Endothelial cell of hepatic sinusoid (primary cell): Measurements from ENCODE around the gene ZFP36L1.

ENCODE experiments used
- in situ Hi-C: cut with HindIII; loops from 2 replicates; pipeline ENCODE4 v1.10.0; 2017; ENCODE audit warnings: low sequenced_read_pairs

The ZFP36L1 gene

DNA sequence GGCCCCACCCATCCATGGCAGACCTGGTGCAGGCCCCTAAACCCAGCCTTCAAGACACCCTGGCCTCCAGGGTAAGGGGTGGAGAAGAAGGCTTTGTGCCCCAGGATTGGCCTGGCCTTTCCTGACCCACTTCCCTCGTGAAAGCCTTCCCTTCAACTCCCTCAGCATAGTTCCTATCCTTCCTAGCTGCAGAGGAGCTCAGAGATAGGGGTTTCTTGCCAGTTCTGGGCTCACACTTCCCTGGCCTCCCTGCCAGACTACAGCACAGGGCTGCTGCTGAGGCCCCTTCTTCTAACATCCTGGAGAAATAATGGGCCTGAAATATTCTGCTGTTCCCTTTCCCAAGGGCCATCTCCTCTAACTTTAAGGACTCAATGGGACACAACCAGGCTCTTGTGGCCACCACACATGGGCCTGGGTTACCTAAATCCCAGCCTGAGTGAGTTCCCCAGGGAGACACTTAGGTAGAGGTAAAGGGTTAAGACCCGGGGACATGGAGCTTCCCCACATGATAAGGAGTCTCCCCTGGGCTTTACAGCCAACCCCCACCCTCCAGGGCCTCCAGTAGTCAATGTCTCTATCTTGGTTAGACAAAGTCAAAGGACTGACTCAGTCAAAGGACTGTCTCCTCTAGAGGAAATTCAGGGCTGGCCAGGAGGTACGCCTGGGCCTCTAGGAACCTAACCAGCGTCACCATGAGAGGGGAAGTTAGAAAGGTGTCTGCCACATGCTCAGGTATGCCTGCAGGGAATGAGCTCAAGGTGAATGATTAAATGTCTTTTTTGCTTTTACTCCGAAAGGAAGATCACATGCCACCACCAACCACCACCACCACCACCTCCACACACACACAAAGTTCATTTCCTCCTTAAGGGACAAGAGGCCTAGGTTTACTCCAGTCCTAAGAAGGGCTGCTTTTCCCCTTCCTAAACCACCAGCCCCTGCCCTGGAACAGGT is 7.1 kb downstream of the ZFP36L1 start:
- in situ Hi-C loops: no loop called here

DNA sequence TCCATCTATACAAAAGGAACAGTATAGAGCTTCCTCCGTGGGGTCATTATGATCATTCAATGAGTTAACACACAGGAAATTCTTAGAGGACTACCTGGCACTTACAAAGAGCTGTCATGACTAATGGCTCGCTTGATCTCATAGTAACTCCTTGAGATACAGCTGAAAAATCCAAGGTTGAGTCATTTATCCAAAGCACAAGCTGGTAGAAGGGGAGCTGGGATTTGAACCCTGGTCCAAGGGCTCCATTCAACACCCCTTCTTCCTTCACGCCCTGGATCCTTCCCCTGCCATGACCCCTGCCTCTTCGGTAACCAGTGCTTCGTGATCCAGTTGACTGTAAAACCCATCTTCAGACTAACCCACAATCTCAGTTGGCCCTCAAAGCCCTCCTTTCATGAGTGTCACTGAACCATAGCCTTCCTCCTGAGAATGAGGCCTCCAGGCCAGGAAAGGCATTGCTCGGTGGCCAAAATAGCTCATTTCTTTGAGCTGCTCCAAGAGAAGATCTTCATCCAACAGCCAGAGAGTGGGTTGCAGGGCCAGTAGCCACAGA is 7.8 kb downstream of the ZFP36L1 start:
- in situ Hi-C loops: no loop called here

DNA sequence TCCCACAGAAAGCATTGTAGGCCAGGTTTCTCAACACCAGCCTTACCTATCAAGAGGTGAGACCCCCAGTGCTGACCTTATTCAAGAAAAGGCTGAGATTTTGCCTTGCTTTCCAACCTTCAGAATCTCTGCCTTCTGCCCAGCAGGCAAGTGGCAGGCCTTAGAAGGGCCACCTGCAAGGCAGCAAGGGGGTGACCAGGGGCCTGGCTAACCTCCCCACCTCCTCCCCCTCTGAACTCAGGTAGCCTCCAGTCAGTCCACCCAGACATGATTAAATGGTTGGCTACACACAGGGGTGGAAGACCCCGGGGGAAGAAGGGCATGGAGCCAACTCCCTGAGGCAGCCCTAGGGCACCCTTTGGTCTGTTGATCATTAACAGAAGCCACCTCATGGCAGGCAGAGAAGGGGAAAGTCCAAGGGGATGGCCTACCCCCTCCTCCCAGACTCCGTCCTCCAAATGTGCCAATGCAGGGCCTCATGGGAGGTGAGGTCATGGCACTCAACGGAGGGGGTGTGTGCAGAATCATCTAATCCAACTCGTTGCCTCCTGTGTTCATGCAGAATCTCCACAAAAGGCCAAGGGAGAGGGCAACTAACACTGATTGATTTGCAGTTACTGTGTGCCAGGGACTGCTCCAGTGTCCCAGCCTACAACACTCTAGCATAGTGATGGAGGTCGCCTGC is 8.5 kb downstream of the ZFP36L1 start:
- in situ Hi-C loops: no loop called here

DNA sequence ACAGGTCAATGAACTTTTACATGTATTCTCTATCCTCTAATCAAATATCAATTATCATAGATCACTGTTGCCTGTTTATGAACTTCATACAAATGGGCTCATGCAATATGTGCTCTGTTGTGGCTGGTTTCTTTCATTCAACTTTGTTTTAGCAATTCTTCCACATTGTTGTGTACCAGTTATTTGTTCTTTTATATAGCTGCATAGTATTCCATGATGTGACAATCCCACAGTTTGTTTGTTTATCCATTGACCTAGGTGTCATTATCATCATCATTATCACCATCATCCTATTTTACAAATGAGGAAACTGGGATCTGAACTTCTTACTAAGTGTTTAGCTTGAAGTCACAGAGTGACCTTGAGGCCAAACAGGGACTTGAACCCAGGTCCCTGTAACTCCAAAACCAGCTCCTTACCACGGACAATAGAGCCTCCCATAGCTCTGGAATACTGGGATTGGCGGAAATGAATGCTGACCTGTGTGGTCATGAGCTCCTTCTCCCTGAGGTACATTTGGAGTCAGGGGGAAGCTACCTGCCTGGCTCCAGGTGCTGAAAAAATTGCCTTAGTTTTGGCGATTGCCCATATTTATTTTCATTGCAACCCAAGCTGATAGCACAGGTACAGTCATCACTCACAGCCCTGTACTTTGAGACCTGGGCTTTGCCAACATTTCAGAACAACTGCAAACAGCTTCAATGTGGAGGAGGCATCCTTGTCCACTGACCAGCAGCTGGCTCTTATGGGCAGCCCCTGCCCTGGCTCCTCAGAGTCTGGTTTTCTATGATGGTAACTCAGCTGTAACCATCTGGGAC is 9.2 kb downstream of the ZFP36L1 start:
- in situ Hi-C loops: no loop called here

DNA sequence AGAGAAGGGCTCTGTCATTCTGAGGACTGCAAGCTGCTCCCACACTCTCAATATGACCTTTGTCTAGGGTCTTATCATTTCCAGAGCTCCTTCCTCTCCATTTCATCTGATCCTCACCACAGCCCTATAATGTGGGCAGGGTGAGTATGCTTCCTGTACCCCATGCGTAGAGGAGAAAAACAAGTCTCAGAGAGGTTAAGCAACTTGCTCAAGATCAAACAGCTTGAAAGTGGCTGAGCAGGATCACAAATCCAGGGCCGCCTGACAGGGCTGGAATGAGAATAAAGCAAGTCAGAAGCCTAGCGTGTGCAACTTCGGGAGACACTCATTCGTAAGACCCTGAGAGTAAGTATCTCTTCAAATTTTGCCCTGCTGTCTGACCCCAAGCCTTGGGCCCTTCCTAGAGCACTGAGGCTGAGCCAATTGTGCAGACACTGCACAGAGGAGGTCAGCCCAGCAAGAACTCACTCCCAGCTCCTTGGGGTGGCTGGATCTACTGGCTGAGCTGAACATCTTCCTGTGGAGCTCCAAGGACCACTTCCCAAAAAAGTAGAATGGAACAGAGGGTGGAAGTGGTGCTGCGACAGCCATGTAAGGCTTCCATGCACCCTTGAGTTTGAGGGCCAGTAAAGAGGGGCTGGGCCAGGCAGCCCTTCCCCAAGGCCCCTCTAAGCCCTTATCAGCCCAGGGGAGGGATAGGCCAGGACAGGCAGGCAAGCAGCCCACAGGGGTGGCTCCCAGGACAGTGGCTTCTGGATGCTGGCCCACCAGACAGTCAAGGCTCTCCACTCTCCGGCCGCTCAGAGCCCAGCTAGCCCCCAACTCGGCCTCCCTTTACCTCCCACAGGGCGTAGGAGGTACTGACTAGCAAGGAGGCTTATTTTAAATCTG is 10.5 kb downstream of the ZFP36L1 start:
- in situ Hi-C loops: no loop called here

DNA sequence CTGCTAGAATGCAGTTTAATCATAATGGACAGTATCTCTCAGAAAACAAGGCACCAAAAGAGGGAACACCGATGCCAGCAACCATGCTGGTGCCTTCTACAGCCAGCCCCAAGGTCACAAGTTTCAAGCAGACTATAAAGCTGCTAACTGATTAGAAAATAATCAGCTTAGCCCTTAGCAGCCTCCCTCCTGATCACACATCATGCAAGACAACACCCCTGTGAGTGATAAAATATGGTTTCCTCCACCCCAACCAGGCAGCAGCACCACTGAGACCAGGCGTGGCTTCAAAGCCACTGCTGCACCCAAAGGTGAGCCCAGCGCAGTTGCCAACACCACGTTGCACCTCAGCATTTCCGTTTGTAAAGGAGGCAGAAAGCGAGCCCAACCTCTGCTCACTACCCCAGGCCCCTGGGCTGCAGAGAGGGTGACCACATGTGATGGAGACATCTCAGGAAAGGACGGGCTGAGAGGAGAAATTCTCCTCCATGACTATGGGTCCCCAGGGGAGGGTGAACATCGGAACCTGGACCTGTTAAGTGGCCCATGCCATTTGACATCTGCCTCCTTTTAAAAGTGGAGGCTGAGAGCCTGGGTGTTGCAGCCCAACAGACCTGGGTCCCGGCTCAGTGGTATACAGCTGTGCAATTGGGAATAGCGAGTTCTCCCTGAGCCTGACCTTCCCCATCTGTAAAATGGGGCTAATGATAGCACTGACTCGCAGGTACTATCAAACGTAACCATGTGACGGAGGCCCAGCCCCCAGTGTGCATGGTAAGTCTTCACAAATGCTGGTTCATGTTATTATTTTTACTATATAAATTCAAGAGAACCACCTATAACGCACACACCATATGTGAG is 11.5 kb downstream of the ZFP36L1 start:
- in situ Hi-C loops: no loop called here

DNA sequence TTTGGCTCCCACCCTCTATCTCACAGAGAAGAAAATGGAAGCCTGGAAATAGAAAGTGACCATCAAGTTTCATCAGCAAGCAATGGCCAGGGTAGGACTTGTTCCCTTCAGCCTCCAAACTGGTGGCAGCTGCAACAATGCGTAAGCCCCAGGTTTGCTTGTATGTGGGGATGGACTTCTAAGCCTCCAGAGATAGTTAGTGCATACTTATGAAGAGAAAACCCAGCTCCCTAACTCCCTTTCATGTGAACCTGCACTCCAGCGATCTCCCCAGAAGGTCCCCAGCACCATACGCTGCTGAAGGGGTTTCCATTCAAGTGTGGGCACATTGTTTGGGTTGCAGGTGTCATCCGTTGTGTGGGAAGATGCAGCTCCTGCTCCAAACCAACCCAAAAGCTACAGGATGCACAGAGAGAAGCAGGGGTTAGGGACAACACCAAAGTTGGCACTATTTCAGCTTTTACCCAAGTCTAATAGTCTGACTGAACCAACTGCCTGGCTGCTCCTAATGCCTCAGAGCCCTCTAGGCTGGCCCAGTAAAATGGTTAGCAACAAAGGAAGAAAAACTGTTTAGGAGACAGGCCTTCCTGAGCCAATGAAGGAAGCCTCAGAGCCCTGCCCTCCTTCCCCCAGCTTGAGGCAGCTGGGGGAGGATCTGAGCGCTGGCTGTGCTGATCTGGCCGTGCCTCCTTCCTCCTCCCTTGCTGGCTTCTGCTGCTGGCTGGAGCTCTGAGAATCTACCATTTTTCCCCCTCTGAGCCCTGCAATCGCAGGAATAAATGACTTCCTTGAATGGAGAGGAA is 12.3 kb downstream of the ZFP36L1 start:
- in situ Hi-C loops: no loop called here

DNA sequence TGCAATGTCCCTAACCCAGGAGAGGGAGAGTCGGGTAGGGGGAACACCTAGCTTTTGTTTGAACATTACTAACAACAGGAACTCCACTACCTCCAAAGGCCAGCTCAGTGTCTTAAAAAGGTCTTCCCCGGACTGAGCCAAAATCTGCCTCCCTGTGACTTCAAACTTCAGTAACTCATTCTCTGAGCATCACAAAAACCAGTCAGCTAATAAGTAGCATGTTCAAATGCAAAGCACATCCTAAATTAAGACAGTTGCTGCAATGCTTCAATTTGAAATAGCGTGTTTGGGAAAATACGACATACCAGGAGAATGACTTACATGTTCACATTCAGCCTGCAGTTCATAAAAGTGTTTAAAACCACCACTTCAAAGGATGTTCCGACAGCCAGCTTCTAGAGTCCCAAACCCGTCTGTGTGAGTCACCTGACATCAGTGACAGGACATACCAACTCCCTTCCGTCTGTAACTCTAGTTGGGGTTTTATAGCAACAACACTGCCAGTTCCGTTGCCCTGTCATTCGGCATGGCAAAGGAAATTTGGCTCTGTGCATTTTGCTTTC is 13.0 kb downstream of the ZFP36L1 start:
- in situ Hi-C loops: no loop called here

DNA sequence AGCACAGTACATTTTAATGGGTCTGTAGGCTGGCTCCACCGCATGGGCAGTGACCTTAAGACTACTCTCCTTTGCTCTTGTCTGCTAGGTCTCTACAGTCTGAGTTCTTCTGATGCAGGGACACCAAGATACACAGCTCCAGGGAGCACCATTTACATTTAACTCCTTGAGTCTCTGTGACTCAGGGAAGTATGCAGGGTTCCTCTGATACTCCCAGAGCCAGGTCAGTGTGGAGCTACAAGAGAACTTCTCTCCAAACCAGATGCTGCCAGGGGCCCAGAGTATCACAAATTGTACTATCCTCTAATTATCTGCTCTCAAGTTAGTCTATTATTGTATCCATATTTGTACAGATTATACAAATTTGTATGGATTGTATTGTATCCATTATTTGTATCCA is 15.2 kb downstream of the ZFP36L1 start:
- in situ Hi-C loops: no loop called here

DNA sequence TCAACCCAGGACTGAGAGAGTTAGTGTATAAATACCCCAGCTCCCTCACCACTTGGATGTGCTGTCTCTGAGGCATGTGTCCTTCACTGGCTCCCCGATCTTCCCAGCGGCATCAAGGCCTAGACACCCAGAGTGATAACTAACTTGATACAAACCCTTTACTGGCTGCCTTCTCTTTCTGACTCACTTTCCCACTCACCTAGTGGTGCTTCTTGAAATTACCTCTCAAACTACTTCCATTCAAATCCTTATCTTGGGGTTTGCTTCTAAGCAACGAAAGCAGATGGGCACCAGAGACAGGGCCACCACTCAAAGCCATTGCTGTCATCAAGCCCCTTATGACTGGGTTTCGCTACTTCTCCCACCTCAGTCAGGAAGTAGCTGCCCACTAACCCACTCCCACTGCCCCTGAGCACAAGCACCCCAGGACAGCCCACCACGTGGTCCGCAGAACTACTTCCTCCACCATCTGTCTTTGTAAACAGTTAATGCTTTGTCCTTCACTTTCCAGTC is 17.2 kb downstream of the ZFP36L1 start:
- in situ Hi-C loops: no loop called here

DNA sequence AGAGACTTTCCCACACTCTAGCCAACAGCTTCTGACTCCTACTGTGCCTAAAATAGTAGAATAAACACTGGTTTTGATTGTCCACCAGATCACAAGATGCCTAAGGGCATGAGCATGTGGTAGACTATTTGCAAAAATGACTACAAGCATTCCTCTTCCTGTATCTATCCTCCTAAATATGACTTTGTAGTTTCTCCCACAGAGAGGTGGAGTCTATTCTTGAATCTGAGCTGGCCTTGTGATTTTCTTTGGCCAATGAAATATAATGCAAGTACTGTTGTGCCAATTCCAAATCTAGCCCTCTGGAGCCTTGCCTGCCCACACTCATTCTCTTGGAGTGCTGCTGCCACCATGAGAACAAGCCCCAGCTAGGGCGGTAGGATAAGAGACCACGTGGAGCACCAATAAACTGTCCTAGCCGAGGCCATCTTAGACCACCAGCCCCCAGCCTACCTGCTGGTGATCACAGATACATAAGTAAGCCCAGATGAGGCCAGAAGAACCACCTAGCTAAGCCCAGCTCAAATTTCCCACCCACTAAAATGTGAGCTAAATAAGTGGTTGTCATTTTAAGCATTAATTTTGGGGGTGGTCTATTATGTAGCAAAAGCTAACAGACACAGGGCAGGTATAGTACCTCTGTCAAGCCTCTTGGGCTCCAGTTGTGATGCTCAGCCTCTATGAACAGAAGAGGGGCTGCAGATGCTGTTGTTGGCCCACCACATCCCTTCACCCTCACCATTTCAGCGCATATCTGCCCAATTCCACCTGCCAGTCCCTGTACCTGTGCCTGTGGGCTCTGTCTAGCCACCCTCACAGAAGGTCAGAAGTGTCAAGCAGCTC is 17.9 kb downstream of the ZFP36L1 start:
- in situ Hi-C loops: no loop called here

DNA sequence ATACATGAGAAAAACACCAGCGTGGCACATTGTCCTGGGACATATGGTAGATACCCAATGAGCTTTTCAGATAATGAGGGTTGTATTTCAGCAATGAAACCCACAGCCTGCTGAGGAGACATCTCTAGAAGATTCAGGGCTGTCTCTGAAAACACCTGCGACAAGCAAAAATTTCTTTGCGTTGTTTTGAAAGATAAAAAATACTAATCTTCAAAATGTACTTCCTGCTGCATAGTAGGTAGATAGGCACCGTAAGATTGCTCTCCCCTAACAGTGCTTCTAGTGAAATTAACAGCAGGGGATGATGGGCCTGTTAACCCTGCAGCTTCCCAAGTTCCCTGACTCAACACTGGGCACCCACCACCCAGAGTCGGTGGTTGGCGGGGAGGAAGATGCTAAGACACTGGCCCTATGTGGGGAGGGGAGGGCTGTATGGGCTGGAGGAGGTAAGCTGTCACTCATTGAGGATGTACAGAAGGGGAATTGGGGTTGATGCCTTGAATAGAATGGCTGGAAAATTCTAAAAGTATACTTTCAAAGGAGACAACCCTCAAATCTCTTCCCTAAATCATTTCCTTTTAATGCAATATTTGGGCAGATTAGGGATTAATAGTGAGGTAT is 20.0 kb downstream of the ZFP36L1 start:
- in situ Hi-C loops: no loop called here

DNA sequence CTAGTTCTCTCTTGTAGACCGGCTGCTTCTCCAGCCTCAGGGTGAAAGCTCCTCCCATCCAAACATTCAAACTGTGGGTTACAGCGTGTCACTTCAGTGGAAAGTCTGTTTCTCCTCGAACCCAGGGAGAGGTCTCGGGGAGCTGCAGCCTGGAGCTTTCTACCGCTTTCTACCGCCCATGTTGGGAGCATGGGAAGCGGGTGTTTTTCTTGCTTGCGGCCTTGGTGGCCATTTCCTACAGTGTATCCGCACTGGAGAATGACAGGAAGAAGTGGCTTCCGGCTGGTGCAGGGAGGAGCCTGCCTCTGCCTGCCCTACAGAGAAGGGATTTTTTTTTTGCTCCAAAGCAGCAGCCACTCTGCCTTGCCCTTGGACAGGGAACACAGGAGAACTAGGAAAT is 21.2 kb downstream of the ZFP36L1 start:
- in situ Hi-C loops: no loop called here

DNA sequence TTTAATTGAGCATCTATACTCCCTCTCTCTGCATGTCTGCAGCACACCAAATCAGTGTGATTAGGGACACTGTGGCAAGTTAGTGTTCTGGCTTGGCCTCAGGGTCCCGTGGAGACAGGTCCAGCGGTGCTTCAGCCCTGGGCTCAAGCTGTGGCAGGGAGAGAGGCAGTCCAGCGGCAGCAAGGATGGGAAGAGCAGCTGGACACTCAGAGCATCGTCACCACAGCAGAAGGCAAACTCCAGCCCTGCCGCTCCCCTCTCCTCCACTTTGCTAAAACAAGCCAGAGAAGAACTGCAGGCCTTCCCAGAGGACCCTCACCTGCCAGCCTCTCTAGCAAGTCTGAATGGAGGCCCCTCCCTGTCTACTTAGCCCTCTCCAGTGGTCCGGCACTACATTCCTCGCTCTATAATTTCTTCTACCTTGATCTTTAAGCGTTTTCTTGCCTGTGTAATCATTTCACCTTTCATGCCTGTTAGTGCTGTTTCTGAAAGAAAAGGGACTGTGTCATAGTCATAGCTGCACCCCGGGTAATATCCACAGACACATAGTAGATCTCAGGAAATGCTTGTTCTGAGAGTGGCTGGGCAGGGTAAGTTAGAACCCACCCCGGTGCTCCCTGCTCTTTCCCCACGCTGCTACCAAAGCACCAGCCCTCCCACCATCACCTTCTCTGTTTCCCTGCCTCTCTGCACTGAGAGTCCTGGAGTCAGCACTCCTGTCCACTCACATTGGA is 22.1 kb downstream of the ZFP36L1 start:
- in situ Hi-C loops: no loop called here

DNA sequence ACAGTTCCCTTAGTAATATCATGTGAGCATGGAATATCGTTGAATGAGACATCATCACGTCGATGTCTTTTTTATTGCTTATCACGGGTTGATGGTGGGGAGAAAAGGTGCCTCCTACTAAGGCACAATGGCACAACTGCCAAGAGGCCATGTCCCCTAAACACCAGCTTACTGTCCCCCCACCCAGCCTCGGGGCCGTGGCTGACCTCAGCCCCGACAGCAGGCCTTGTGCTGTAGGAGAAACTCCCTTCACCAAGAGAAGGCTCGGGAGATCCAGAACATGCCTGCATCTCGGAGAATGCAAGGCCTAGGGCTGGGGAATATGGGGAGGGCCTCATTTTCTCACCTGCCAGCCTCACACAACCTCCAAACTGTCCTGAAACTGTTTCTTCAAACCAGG is 22.8 kb downstream of the ZFP36L1 start:
- in situ Hi-C loops: no loop called here

DNA sequence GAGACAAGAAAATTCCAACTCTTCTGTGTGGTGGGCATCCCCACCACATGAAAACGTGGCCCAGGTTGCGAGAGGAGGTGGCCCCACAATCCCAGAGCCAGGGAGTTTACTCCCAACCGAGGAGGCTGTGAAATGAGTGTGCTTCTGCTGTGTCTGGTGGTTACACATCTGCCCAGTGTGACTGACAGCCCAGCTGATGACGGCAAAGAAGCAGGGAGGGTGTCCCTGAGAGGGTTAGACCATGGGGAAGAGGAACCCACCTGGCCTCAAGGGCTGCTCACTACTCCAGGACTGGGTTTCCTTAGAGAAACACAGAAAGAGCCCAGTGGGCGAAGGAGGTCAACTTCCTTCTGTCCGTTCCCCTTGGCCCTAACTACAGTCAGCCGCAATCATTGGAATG is 24.6 kb downstream of the ZFP36L1 start:
- in situ Hi-C loops: no loop called here
